Retinal pigment epithelial cell (primary cell): Measurements from ENCODE around the gene AKIRIN1.
"Not testable (repeated sequence)": the region's sequence is repeated elsewhere in the genome, so short reads cannot be mapped to it uniquely, and the experiment has no call there.

Experiments
- DNase-seq: peaks from one replicate; pipeline ENCODE4 v3.0.0-alpha.2; 2010; ENCODE audit warnings: low read depth
- H3K4me3 ChIP-seq: 2 replicates; pipeline ENCODE4 v1.5.1; 2011; ENCODE audit warnings: mild to moderate bottlenecking, low read length, control low read depth, moderate library complexity
- CTCF ChIP-seq: conservative IDR thresholded peaks from 2 replicates; pipeline ENCODE4 v1.5.1; 2011; ENCODE audit warnings: low read depth, low read length, control low read depth, inconsistent platforms

The AKIRIN1 gene

DNA sequence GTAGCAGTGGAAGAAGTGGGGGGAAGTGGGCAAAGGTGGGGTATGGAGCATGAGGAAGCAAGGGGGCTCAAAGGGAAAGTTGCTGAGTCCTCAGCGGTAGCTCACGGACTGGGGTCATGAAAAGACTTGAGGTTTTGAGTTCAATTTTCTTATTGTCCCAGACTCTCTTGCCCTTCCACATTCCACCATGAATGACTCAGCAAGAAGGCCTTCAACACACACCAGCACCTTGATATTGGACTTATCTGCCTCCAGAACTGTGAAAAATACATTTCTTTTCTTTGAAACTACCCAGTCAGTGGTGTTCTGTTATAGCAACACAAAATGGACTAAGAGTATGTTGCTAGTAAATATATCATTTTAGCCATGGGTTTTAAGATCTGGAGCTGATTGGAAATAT lies 32.1 kb upstream of the AKIRIN1 start:
- H3K4me3 ChIP-seq = no peak overlapping the region
- no peak for TF ChIP-seq CTCF
- peak; percentile 33 for DNase-seq

GRCh38 chr1:38962113-38962512 lies 29.0 kb upstream of the AKIRIN1 start:
- no peak overlapping the region for H3K4me3 ChIP-seq
- no peak for DNase-seq
- no peak for TF ChIP-seq CTCF

DNA sequence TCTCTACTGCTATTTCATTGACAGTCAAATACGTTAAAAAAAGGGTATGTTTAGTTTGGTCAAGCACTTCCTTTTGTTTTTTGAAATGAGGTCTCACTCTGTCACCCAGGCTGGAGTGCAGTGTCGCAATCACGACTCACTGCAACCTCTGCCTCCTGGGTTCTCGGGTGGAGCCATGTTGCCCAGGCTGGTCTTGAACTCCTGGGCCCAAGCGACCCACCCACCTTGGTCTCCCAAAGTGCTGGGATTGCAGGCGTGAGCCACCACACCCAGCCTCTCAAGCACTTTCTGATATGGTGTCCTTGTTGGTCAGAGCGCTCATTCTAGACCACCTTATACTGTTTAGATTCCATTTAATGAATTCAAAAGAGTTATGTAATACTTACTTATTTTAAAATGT lies 28.5 kb upstream of the AKIRIN1 start:
- no peak for TF ChIP-seq CTCF
- no peak for DNase-seq
- H3K4me3 ChIP-seq = no peak overlapping the region

DNA sequence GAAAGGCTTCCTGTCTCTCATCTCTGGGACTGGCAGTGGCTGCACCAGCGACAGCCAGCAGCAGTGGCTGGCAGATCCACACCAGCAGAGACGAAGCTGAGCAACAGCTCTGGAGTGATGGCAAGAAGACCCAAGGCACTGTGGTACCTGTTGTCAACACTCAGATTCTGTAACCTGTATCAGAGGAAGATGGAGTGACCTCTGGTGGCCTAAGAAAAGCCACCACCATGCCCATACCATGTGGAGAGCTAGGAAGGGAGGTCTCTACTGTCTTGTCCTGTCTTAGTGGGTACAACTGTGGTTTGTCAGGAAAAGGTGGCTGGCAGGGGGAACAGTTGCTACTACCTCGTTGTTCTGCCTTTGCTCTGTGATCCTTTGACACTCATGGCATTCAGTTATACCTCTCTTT lies 26.9 kb upstream of the AKIRIN1 start:
- DNase-seq = no peak
- no peak for TF ChIP-seq CTCF
- no peak overlapping the region for H3K4me3 ChIP-seq

DNA sequence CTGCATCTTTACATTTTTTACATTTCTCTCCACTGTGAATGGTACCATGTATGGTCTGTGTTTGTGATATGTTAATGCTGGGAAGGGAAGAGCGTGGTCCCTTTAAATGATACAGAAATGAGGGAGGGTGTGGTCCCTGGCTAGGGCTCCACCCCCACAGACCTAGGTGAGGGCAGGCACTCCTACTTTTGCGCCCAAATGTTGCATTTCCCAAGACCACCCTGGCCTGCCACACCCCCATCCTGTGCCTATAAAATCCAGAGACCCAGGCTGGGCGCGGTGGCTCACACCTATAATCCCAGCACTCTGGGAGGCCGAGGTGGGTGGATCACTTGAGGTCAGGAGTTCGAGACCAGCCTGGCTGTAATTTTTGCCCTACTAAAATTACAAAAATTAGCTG lies 17.9 kb upstream of the AKIRIN1 start:
- not testable (repeated sequence) for DNase-seq, H3K4me3 ChIP-seq

DNA sequence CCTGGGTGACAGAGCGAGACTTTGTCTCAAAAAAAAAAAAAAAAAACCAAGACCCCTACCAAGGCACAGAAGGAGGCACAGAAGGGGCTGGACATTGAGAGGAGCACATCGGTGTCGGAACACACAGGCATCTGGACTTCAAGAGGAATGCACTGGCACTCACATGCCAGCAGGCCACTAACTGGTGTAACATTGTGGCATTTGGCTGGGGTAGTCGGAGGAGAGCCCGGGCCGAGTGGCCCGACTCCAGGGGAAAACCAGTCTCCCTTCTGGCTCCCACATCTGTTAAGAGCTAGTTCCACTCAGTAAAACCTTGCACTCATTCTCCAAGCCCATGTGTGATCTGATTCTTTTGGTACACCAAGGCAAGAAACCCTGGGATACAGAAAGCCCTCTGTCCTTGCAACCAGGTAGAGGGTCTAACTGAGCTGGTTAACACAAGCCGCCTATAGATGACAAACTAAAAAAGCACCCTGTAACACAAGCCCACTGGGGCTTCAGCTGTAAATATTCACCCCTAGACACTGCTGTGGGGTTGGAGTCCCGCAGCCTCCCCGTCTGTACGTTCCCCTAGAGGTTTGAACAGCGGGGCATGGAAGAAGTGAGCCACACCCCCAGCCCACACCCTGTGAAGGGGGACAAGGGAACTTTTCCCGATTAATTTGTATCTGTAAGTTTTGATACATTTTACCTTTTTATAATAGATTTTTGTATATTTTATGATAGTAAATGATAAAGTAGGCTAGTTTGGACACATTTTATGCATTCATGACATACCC lies 17.2 kb upstream of the AKIRIN1 start:
- H3K4me3 ChIP-seq = no peak overlapping the region
- no peak for TF ChIP-seq CTCF
- DNase-seq = no peak

DNA sequence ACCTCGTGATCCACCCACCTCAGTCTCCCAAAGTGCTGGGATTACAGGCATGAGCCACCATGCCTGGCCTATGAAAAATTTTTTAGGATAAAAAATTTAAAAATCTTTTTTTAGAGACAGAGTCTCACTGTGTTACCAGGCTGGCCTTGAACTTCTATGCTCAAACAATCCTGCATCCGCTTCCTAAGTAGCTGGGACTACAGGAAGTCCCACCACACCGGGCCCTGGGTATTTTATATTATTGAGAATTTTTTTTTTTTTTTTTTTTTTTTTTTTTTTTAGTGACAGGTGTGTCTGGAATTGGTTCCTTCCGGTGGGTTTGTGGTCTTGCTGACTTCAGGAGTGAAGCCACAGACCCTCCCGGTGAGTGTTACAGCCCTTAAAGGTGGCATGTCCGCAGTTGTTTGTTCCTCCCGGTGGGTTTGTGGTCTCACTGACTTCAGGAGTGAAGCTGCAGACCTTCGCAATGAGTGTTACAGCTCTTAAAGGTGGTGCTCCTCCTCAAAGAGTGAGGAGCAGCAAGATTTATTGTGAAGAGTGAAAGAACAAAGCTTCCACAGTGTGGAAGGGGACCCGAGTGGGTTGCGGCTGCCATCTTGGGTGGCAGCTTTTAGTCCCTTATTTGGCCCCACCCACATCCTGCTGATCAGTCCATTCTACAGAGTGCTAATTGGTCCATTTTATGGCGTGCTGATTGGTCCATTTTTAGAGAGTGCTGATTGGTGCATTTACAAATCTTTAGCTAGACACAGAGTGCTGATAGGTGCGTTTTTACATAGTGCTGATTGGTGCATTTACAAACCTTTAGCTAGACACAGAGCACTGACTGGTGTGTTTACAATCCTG lies 13.5 kb upstream of the AKIRIN1 start:
- not testable (repeated sequence) for DNase-seq, H3K4me3 ChIP-seq

- H3K4me3 ChIP-seq, DNase-seq: not testable (repeated sequence)
Observed at GRCh38 chr1:38978245-38978542, 12.9 kb upstream of the AKIRIN1 start.

GRCh38 chr1:38979380-38979779 lies 11.7 kb upstream of the AKIRIN1 start:
- not testable (repeated sequence) for H3K4me3 ChIP-seq, DNase-seq
